ENCODE results near the gene HMGB2.

Gene HMGB2

DNA sequence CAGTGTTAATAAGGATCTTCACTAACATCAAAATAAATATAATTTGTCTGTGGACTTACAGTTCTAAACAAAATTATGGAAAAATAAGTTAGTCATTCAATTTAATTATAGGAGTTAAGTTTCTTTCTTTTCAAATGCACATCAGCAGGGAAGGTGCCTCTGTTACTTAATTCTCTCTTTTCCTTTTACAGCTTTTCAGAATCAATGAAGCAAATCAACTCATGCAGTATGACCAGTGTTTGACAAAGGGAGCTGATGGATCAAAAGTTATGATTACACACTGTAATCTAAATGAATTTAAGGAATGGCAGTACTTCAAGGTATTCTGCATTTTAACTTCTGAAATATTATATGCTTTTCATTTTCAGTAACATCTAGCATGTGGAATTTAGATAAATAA lies 15.9 kb downstream of the HMGB2 start:
- no peak for DNase-seq (ENCODE audit: low read depth in 1 of 2, low spot score in 1 of 2)
- Histone ChIP-seq H3K4me3 (replicated peaks; ENCODE audit: insufficient read depth, low read length) (no peak overlapping the region), H3K27ac (replicated peaks) (no peak overlapping the region), H3K27me3 (ENCODE audit: insufficient read depth, poor library complexity, severe bottlenecking) (no peaks in the 10 kb centered on the region)
- TF ChIP-seq CTCF (IDR thresholded peaks at IDR 0.05; ENCODE audit: insufficient read depth, low read length) = no peak
- TF ChIP-seq POLR2AphosphoS5 (IDR thresholded peaks at IDR 0.05; ENCODE audit: low read depth) = no peak
- no peak for TF ChIP-seq GABPA (IDR thresholded peaks at IDR 0.05; ENCODE audit: low read depth)
- TF ChIP-seq, protein P1, sequence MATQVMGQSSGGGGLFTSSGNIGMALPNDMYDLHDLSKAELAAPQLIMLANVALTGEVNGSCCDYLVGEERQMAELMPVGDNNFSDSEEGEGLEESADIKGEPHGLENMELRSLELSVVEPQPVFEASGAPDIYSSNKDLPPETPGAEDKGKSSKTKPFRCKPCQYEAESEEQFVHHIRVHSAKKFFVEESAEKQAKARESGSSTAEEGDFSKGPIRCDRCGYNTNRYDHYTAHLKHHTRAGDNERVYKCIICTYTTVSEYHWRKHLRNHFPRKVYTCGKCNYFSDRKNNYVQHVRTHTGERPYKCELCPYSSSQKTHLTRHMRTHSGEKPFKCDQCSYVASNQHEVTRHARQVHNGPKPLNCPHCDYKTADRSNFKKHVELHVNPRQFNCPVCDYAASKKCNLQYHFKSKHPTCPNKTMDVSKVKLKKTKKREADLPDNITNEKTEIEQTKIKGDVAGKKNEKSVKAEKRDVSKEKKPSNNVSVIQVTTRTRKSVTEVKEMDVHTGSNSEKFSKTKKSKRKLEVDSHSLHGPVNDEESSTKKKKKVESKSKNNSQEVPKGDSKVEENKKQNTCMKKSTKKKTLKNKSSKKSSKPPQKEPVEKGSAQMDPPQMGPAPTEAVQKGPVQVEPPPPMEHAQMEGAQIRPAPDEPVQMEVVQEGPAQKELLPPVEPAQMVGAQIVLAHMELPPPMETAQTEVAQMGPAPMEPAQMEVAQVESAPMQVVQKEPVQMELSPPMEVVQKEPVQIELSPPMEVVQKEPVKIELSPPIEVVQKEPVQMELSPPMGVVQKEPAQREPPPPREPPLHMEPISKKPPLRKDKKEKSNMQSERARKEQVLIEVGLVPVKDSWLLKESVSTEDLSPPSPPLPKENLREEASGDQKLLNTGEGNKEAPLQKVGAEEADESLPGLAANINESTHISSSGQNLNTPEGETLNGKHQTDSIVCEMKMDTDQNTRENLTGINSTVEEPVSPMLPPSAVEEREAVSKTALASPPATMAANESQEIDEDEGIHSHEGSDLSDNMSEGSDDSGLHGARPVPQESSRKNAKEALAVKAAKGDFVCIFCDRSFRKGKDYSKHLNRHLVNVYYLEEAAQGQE (IDR thresholded peaks at IDR 0.05; ENCODE audit: insufficient replicate concordance, low read depth) = no peak
- TF ChIP-seq SPI1 (IDR thresholded peaks at IDR 0.05; ENCODE audit: borderline replicate concordance, low read depth) = no peak

DNA sequence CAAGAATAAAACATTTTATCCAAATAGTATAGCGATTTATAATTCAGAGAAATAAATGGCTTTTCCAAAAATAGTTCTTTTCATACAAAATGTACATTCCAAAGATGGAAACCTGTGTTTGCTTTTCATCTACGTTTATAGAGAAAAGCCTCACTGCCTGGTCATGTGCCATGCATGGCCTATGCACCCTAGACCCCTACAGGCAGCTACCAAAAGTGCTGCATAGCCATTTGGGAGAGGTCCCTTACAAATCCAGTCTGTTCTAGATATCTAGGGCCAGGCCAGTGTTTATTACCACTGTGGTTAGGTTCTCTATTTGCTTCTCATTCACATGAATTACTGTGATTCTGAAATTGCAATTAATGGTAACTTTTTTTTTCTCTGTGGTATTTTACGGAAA lies 17.2 kb downstream of the HMGB2 start:
- DNase-seq (ENCODE audit: low read depth in 1 of 2, low spot score in 1 of 2) = peak in 1 of 2 experiments; percentile 42
- H3K27ac ChIP-seq (replicated peaks) = no peak overlapping the region

DNA sequence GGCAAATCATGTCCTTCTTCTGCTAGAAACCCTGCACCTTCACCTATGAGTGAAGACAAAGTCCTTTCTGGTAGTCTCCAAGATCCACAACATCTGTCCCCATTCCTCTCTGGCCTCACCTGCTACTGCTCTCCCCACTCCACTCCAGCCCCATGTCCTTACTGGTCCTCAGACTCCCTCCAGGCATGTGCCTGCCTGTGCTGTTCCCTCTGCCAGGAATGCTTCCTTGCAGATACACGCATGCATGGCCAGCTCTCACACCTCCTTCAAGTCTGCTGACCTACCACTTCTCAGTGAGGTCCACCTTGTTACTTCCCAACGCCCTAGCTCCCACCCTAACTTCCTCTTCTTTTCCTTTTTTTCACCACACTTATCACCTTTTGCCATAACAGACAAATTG lies 18.1 kb downstream of the HMGB2 start:
- Histone ChIP-seq H3K27me3 (ENCODE audit: insufficient read depth, poor library complexity, severe bottlenecking) (no peaks in the 10 kb centered on the region), H3K4me3 (replicated peaks; ENCODE audit: insufficient read depth, low read length) (no peak overlapping the region), H3K27ac (replicated peaks) (no peak overlapping the region)
- DNase-seq (ENCODE audit: low read depth in 1 of 2, low spot score in 1 of 2) = no peak
- TF ChIP-seq POLR2AphosphoS5 (IDR thresholded peaks at IDR 0.05; ENCODE audit: low read depth) (no peak), GABPA (IDR thresholded peaks at IDR 0.05; ENCODE audit: low read depth) (no peak), SPI1 (IDR thresholded peaks at IDR 0.05; ENCODE audit: borderline replicate concordance, low read depth) (no peak), CTCF (IDR thresholded peaks at IDR 0.05; ENCODE audit: insufficient read depth, low read length) (no peak)
- TF ChIP-seq, protein P1 (IDR thresholded peaks at IDR 0.05; ENCODE audit: insufficient replicate concordance, low read depth) = no peak

More for the DNA sequence above, 17.2 kb downstream of the HMGB2 start:
- TF ChIP-seq, protein P1 (IDR thresholded peaks at IDR 0.05; ENCODE audit: insufficient replicate concordance, low read depth) = no peak
- TF ChIP-seq SPI1 (IDR thresholded peaks at IDR 0.05; ENCODE audit: borderline replicate concordance, low read depth) (no peak), POLR2AphosphoS5 (IDR thresholded peaks at IDR 0.05; ENCODE audit: low read depth) (no peak), GABPA (IDR thresholded peaks at IDR 0.05; ENCODE audit: low read depth) (no peak), CTCF (IDR thresholded peaks at IDR 0.05; ENCODE audit: insufficient read depth, low read length) (no peak)
- Histone ChIP-seq H3K27me3 (ENCODE audit: insufficient read depth, poor library complexity, severe bottlenecking) (no peaks in the 10 kb centered on the region), H3K4me3 (replicated peaks; ENCODE audit: insufficient read depth, low read length) (no peak overlapping the region)
